NCI-H1092 treated with DMSO at 0.1 percent for 48 hours (cell line): ENCODE measurements around the gene ZNF565.
"Not testable (repeated sequence)": the region's sequence is repeated elsewhere in the genome, so short reads cannot be mapped to it uniquely, and the experiment has no call there.

Experiments
- DNase-seq: peaks from one replicate; lab custom pipeline; 2025; lab: John Stamatoyannopoulos, UW

ZNF565 gene

GRCh38 chr19:36214386-36215275 is at the start of gene ZNF565, which contains the start of gene ZNF146:
Gene ZNF565, minus strand, starts transcription at chr19:36214665. Its CDS starts 12,680 bp downstream, at chr19:36201985.
Gene ZNF146, plus strand, starts transcription at chr19:36215106. Its CDS starts 21,335 bp downstream, at chr19:36236441.
- DNase-seq, result peak; percentile 97

GRCh38 chr19:36259211-36259610 is 44.7 kb upstream of the ZNF565 start:
- no peak for DNase-seq

- no peak for DNase-seq
These were observed 43.8 kb upstream of the ZNF565 start for GRCh38 chr19:36258028-36258875.

GRCh38 chr19:36257520-36257876 is 43.0 kb upstream of the ZNF565 start:
- DNase-seq, result peak; percentile 16

GRCh38 chr19:36256853-36257519 is 42.5 kb upstream of the ZNF565 start:
- no peak for DNase-seq

- no peak for DNase-seq
These were observed 41.6 kb upstream of the ZNF565 start for GRCh38 chr19:36256064-36256463.

- no peak for DNase-seq
These were observed 40.9 kb upstream of the ZNF565 start for GRCh38 chr19:36255316-36255715.

GRCh38 chr19:36254848-36255247 is 40.4 kb upstream of the ZNF565 start:
- DNase-seq, result no peak

- no peak for DNase-seq
These were observed 37.6 kb upstream of the ZNF565 start for GRCh38 chr19:36252047-36252446.

GRCh38 chr19:36246006-36246481 is 31.6 kb upstream of the ZNF565 start:
- no peak for DNase-seq

- peak; percentile 0 for DNase-seq
These were observed 30.9 kb upstream of the ZNF565 start for GRCh38 chr19:36245210-36246005.

- DNase-seq, result no peak
These were observed 29.6 kb upstream of the ZNF565 start for GRCh38 chr19:36244066-36244465.

GRCh38 chr19:36236946-36237310 is 22.5 kb upstream of the ZNF565 start:
- DNase-seq, result no peak

GRCh38 chr19:36236304-36236945 is 22.0 kb upstream of the ZNF565 start:
- DNase-seq, result no peak

GRCh38 chr19:36233626-36234025 is 19.2 kb upstream of the ZNF565 start:
- not testable (repeated sequence) for DNase-seq

- DNase-seq, result no peak
These were observed 10.9 kb upstream of the ZNF565 start for GRCh38 chr19:36225219-36225892.

- no peak for DNase-seq
These were observed 8.0 kb upstream of the ZNF565 start for GRCh38 chr19:36222503-36222902.

GRCh38 chr19:36221474-36221873 is 7.0 kb upstream of the ZNF565 start:
- DNase-seq, result no peak

- DNase-seq, result peak; percentile 48
These were observed 1.0 kb upstream of the ZNF565 start for GRCh38 chr19:36215276-36216123.
